Spleen (tissue), 7 donors: Measurements from ENCODE around the gene MIDN.

Experiments
- CTCF ChIP-seq, 11 experiments: fragments of 200-600 bp in 7 of 11; fragments of 450-650 bp in 4 of 11; sonication (generic) in 4 of 11; IDR thresholded peaks in 8 of 11; conservative IDR thresholded peaks in 3 of 11; 1 replicate in 7 of 11; 2 replicates in 4 of 11; pipeline versions ENCODE4 v1.4.0 to v1.8.0; 2016 to 2021; ENCODE audit warnings: antibody characterized with exemption in 11 of 11, inconsistent platforms in 4 of 11, mild to moderate bottlenecking in 1 of 11
- POLR2A ChIP-seq, 3 donors: fragments of 450-650 bp; IDR thresholded peaks; one replicate each; pipeline ENCODE4 v1.5.1; 2017; ENCODE audit warnings: antibody characterized with exemption in 3 of 3, mild to moderate bottlenecking in 1 of 3
- POLR2AphosphoS5 ChIP-seq, 3 donors: sonication (generic); formaldehyde crosslinking; IDR thresholded peaks; one replicate each; pipeline ENCODE4 v1.5.1; 2017; ENCODE audit warnings: antibody characterized with exemption in 3 of 3
- donor health status: DM: no; HTN: no; CAD: no; lungs with moderate emphysema.
- donor health status: DM: no; HTN: no; CAD: no.
- donor health status: DM: no; HTN: no; CAD: no.

GRCh38 chr19:1231729-1232637 is 16.4 kb upstream of the MIDN start:
- TF ChIP-seq CTCF (IDR thresholded peaks at IDR 0.05 in 8 of 11, conservative IDR thresholded peaks at IDR 0.05 in 3 of 11) (no peak), POLR2A (IDR thresholded peaks at IDR 0.05) (no peak), POLR2AphosphoS5 (IDR thresholded peaks at IDR 0.05) (no peak)
